CD4-positive, alpha-beta memory T cell (primary cell): ENCODE measurements around the gene ERC2. TPM values are rescaled to one million over a fixed set of nuclear protein-coding genes. Genes with fewer than 3 reads are reported as not detected.

Source experiments
- CTCF ChIA-PET: fragments of 350-600 bp; sonication (Branson Sonifier 250); formaldehyde crosslinking; loops from one replicate; lab custom pipeline; 2021; ENCODE audit warnings: inconsistent platforms; ENCODE audit not compliant: partially characterized antibody; lab: Charles Lee
- POLR2A ChIA-PET: fragments of 350-600 bp; sonication (Branson Sonifier 250); formaldehyde crosslinking; loops from one replicate; lab custom pipeline; 2021; ENCODE audit not compliant: partially characterized antibody; lab: Charles Lee
- DNase-seq, 5 donors: peaks; one replicate each; pipeline versions ENCODE4 v3.0.0 to v3.0.0-alpha.2; 2020 to 2022; ENCODE audit warnings: mixed read lengths in 1 of 5
- H3K27ac ChIP-seq: one replicate; pipeline ENCODE4 v1.7.0; 2013; ENCODE audit warnings: low read depth, low read length
- H3K27me3 ChIP-seq: 2 replicates; pipeline ENCODE4 v1.7.0; 2013; ENCODE audit warnings: mild to moderate bottlenecking, low read length, moderate library complexity; ENCODE audit not compliant: insufficient read depth
- H3K36me3 ChIP-seq: 2 replicates; pipeline ENCODE4 v1.7.0; 2013; ENCODE audit warnings: mild to moderate bottlenecking, low read length, moderate library complexity; ENCODE audit not compliant: insufficient read depth
- H3K4me1 ChIP-seq: 2 replicates; pipeline ENCODE4 v1.7.0; 2013; ENCODE audit warnings: mild to moderate bottlenecking, low read length, moderate library complexity; ENCODE audit not compliant: insufficient read depth
- H3K4me3 ChIP-seq, 2 donors: one replicate each; pipeline ENCODE4 v1.7.0; 2013; ENCODE audit warnings: low read length in 2 of 2, mild to moderate bottlenecking in 1 of 2
- H3K9me3 ChIP-seq, 2 donors: one replicate each; pipeline ENCODE4 v1.7.0; 2013; ENCODE audit warnings: low read length in 2 of 2, control low read depth in 1 of 2; ENCODE audit not compliant: control insufficient read depth in 1 of 2
- H3K27ac Mint-ChIP-seq, 7 donors: one replicate each; pipeline ENCODE4 v1.8.0; 2020 to 2021; ENCODE audit warnings: mixed read lengths in 7 of 7, mild to moderate bottlenecking in 6 of 7, inconsistent platforms in 3 of 7, moderate library complexity in 3 of 7
- H3K27me3 Mint-ChIP-seq, 2 donors: one replicate each; pipeline ENCODE4 v1.8.0; 2020 to 2021; ENCODE audit warnings: mixed read lengths in 2 of 2
- H3K36me3 Mint-ChIP-seq, 2 donors: one replicate each; pipeline ENCODE4 v1.8.0; 2020 to 2021; ENCODE audit warnings: mixed read lengths in 2 of 2, inconsistent platforms in 1 of 2, mild to moderate bottlenecking in 1 of 2
- H3K4me1 Mint-ChIP-seq, 4 donors: one replicate each; pipeline ENCODE4 v1.8.0; 2020 to 2021; ENCODE audit warnings: mixed read lengths in 4 of 4, mild to moderate bottlenecking in 1 of 4
- H3K4me3 Mint-ChIP-seq, 8 donors: one replicate each; pipeline ENCODE4 v1.8.0; 2020 to 2021; ENCODE audit warnings: mixed read lengths in 8 of 8, mild to moderate bottlenecking in 7 of 8, moderate library complexity in 6 of 8, inconsistent platforms in 3 of 8
- H3K9me3 Mint-ChIP-seq, 8 donors: one replicate each; pipeline ENCODE4 v1.8.0; 2020 to 2021; ENCODE audit warnings: mixed read lengths in 8 of 8, mild to moderate bottlenecking in 5 of 8, inconsistent platforms in 3 of 8, moderate library complexity in 1 of 8
- intact Hi-C: fragments of 100-400 bp; cut with micrococcal nuclease; formaldehyde crosslinking; loops from one replicate; pipeline ENCODE4 v1.15.1; 2023
- polyA plus RNA-seq, 2 donors: library from polyadenylated mRNA; unstranded; fragments of 300-500 nt; fragmentation: Illumina TruSeq; gene quantifications; one replicate each; pipeline ENCODE4 v1.2.3, GENCODE V29; 2021
- total RNA-seq, 2 experiments: library from RNA; stranded (reverse); gene quantifications; one replicate each; pipeline ENCODE4 v1.2.3, GENCODE V29; 2021

ERC2 gene
- total and polyA plus RNA-seq, 4 experiments from 2014 or later: not detected

DNA sequence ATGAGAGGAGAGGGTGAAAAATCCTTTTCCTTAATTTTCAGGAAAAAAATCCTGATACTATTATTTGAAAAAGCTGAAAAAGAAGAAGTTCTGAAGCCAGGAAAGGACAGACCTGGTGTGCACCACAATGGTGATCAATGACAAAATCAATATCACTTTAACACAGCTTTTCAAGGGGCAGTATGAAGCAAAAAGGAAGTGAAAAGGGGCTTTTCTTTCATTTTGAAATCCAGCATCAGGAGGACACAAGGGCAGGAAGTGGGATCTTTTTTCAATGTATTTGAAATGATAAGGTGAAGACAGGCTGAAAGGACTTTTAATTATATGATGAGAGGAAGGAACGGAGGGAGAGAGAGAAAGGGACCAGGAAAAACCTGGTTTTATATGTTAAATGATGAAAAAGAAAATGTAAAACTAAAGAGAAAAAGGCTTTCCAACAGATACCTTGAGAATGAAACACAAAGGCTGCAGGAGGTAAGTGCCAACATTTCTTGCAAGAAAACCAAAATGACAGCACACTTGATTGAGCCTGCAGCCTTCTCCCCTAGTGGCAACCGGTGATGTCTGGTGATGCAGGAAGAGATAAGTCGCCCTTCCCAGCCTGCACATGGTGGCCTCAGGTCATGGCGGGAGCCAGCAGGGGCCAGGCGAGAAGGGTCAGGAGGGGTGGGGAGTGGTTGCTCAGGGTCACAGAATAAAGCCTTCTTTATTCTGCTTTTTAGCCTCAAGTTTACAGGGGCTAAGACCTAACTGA, 744.4 kb downstream of the ERC2 start:
- H3K27ac ChIP-seq: no peak overlapping the region
- no peaks in the 10 kb centered on the region for H3K36me3 ChIP-seq
- no peaks in the 10 kb centered on the region for H3K9me3 ChIP-seq
- no peaks in the 10 kb centered on the region for H3K27me3 ChIP-seq
- no peak for DNase-seq
- no peaks in the 10 kb centered on the region for H3K36me3 Mint-ChIP-seq
- no peaks in the 10 kb centered on the region for H3K4me1 Mint-ChIP-seq
- H3K9me3 Mint-ChIP-seq: peaks cover 0 to 11% (median 0%) of the 10 kb centered on the region in 8 donors
- POLR2A ChIA-PET: no interaction called here
- no peaks in the 10 kb centered on the region for H3K27me3 Mint-ChIP-seq
- no peaks in the 10 kb centered on the region for H3K4me1 ChIP-seq
- H3K27ac Mint-ChIP-seq: no peak overlapping the region
- no peak overlapping the region for H3K4me3 Mint-ChIP-seq
- CTCF ChIA-PET: no interaction called here
- no peak overlapping the region for H3K4me3 ChIP-seq
- intact Hi-C loops: no loop called here

GRCh38 chr3:55721716-55722484, 746.4 kb downstream of the ERC2 start:
- H3K9me3 Mint-ChIP-seq: peaks cover 0 to 10% (median under 1%) of the 10 kb centered on the region in 8 donors
- H3K4me1 Mint-ChIP-seq: no peaks in the 10 kb centered on the region
- POLR2A ChIA-PET: no interaction called here
- Histone ChIP-seq H3K9me3 (no peaks in the 10 kb centered on the region), H3K4me1 (no peaks in the 10 kb centered on the region), H3K27me3 (no peaks in the 10 kb centered on the region), H3K36me3 (no peaks in the 10 kb centered on the region), H3K27ac (no peak overlapping the region), H3K4me3 (no peak overlapping the region)
- no peak overlapping the region for H3K4me3 Mint-ChIP-seq
- no peaks in the 10 kb centered on the region for H3K27me3 Mint-ChIP-seq
- CTCF ChIA-PET: no interaction called here
- no peaks in the 10 kb centered on the region for H3K36me3 Mint-ChIP-seq
- DNase-seq: no peak
- no peak overlapping the region for H3K27ac Mint-ChIP-seq
- intact Hi-C loops: no loop called here

GRCh38 chr3:55720614-55721013, 747.7 kb downstream of the ERC2 start:
- no peak overlapping the region for H3K4me3 ChIP-seq
- no peaks in the 10 kb centered on the region for H3K36me3 Mint-ChIP-seq
- no peak overlapping the region for H3K27ac Mint-ChIP-seq
- intact Hi-C loops: no loop called here
- H3K4me1 Mint-ChIP-seq: no peaks in the 10 kb centered on the region
- no peaks in the 10 kb centered on the region for H3K27me3 ChIP-seq
- POLR2A ChIA-PET: no interaction called here
- H3K9me3 Mint-ChIP-seq: peaks cover 0 to 8% (median 0%) of the 10 kb centered on the region in 8 donors
- H3K27ac ChIP-seq: no peak overlapping the region
- H3K9me3 ChIP-seq: no peaks in the 10 kb centered on the region
- no peak overlapping the region for H3K4me3 Mint-ChIP-seq
- no peaks in the 10 kb centered on the region for H3K36me3 ChIP-seq
- H3K27me3 Mint-ChIP-seq: no peaks in the 10 kb centered on the region
- H3K4me1 ChIP-seq: no peaks in the 10 kb centered on the region
- CTCF ChIA-PET: no interaction called here
- no peak for DNase-seq

GRCh38 chr3:55719508-55719907, 748.8 kb downstream of the ERC2 start:
- H3K4me3 Mint-ChIP-seq: no peak overlapping the region
- Histone ChIP-seq H3K27ac (no peak overlapping the region), H3K9me3 (no peaks in the 10 kb centered on the region), H3K36me3 (no peaks in the 10 kb centered on the region), H3K4me3 (no peak overlapping the region), H3K4me1 (no peaks in the 10 kb centered on the region), H3K27me3 (no peaks in the 10 kb centered on the region)
- H3K27me3 Mint-ChIP-seq: no peaks in the 10 kb centered on the region
- no peaks in the 10 kb centered on the region for H3K4me1 Mint-ChIP-seq
- ChIA-PET POLR2A (no interaction called here), CTCF (no interaction called here)
- no peak overlapping the region for H3K27ac Mint-ChIP-seq
- H3K9me3 Mint-ChIP-seq: peaks cover 0 to 7% (median 0%) of the 10 kb centered on the region in 8 donors
- DNase-seq: no peak
- H3K36me3 Mint-ChIP-seq: no peaks in the 10 kb centered on the region
- intact Hi-C loops: no loop called here

GRCh38 chr3:55719006-55719405, 749.3 kb downstream of the ERC2 start:
- Histone ChIP-seq H3K27me3 (no peaks in the 10 kb centered on the region), H3K36me3 (no peaks in the 10 kb centered on the region), H3K4me3 (no peak overlapping the region), H3K9me3 (no peaks in the 10 kb centered on the region), H3K4me1 (no peaks in the 10 kb centered on the region), H3K27ac (no peak overlapping the region)
- Mint-ChIP-seq H3K27me3 (no peaks in the 10 kb centered on the region), H3K4me3 (no peak overlapping the region), H3K4me1 (no peaks in the 10 kb centered on the region), H3K36me3 (no peaks in the 10 kb centered on the region), H3K27ac (no peak overlapping the region), H3K9me3 (peaks cover 0 to 7% (median 0%) of the 10 kb centered on the region in 8 donors)
- no peak for DNase-seq
- ChIA-PET POLR2A (no interaction called here), CTCF (no interaction called here)
- intact Hi-C loops: no loop called here

DNA sequence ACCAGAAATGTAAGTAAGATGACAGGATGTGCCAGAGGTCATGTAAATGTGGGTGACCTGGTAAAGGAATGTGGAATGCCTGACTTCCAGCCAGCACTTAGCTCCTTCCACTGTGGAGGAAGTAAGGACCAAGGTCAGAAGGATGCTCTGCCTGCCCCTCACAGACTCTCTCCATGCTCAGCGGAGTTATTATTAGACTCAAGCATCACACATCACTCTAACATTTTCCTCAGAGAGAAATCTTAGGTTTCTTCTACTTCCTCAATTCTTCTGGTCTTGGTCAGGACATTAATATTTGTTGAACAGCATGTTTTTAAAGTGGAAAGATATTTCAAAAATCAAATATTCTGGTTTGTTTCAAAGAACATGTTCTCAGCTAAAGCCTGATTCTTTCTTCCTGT, 749.7 kb downstream of the ERC2 start:
- Mint-ChIP-seq H3K27ac (peak overlapping the region in 1 of 7 donors; percentile 85), H3K4me1 (no peaks in the 10 kb centered on the region), H3K36me3 (no peaks in the 10 kb centered on the region), H3K27me3 (peaks cover 0 to 1% of the 10 kb centered on the region in 2 donors), H3K9me3 (peaks cover 0 to 4% (median 0%) of the 10 kb centered on the region in 8 donors), H3K4me3 (no peak overlapping the region)
- POLR2A ChIA-PET: no interaction called here
- no peaks in the 10 kb centered on the region for H3K27me3 ChIP-seq
- H3K36me3 ChIP-seq: no peaks in the 10 kb centered on the region
- H3K9me3 ChIP-seq: no peaks in the 10 kb centered on the region
- intact Hi-C loops: no loop called here
- H3K4me3 ChIP-seq: no peak overlapping the region
- H3K4me1 ChIP-seq: no peaks in the 10 kb centered on the region
- CTCF ChIA-PET: no interaction called here
- H3K27ac ChIP-seq: no peak overlapping the region
- DNase-seq: no peak

- H3K9me3 ChIP-seq: no peaks in the 10 kb centered on the region
- no peaks in the 10 kb centered on the region for H3K36me3 Mint-ChIP-seq
- no peak overlapping the region for H3K4me3 Mint-ChIP-seq
- H3K4me3 ChIP-seq: no peak overlapping the region
- POLR2A ChIA-PET: no interaction called here
- no peaks in the 10 kb centered on the region for H3K4me1 Mint-ChIP-seq
- H3K27me3 ChIP-seq: no peaks in the 10 kb centered on the region
- H3K27ac Mint-ChIP-seq: no peak overlapping the region
- no peak for DNase-seq
- peaks cover 0 to 4% (median 0%) of the 10 kb centered on the region in 8 donors for H3K9me3 Mint-ChIP-seq
- no peaks in the 10 kb centered on the region for H3K4me1 ChIP-seq
- intact Hi-C loops: no loop called here
- no peaks in the 10 kb centered on the region for H3K36me3 ChIP-seq
- H3K27me3 Mint-ChIP-seq: peaks cover 0 to 1% of the 10 kb centered on the region in 2 donors
- H3K27ac ChIP-seq: no peak overlapping the region
- CTCF ChIA-PET: no interaction called here
Measured at GRCh38 chr3:55718074-55718473, 750.2 kb downstream of the ERC2 start.
